AG10803 (cell line): ENCODE measurements around the gene CFAP52.

ENCODE experiments used
- DNase-seq: peaks from one replicate; pipeline ENCODE4 v3.0.0; 2010; ENCODE audit warnings: low read depth
- H3K4me3 ChIP-seq: 2 replicates; pipeline ENCODE4 v1.5.1; 2011; ENCODE audit warnings: mild to moderate bottlenecking, low read length, control low read depth
- TF ChIP-seq, protein P1 (sequence below): conservative IDR thresholded peaks from 2 replicates; pipeline ENCODE4 v1.5.1; 2011; ENCODE audit warnings: mild to moderate bottlenecking, low read length, control low read depth, inconsistent platforms

Gene CFAP52

DNA sequence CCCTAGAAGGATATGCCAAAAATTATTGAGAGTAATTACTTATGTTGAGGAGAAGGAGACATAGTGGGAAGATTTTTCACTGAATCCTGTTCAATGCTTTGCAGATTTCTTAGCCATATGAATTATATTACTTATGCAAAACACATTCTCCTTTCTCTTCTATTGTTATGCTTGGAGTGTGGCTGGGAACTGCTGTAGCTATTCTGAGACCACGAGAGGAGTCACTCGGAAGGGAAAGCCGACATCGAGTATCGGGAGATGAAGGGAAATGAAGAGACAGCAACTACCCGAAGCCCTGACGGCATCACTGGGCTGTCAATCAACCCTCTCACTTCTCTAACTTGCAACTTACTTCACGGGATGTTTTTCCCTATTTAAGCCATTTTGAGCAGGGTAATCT lies 40.4 kb upstream of the CFAP52 start:
- H3K4me3 ChIP-seq, result no peak overlapping the region
- TF ChIP-seq, protein P1, sequence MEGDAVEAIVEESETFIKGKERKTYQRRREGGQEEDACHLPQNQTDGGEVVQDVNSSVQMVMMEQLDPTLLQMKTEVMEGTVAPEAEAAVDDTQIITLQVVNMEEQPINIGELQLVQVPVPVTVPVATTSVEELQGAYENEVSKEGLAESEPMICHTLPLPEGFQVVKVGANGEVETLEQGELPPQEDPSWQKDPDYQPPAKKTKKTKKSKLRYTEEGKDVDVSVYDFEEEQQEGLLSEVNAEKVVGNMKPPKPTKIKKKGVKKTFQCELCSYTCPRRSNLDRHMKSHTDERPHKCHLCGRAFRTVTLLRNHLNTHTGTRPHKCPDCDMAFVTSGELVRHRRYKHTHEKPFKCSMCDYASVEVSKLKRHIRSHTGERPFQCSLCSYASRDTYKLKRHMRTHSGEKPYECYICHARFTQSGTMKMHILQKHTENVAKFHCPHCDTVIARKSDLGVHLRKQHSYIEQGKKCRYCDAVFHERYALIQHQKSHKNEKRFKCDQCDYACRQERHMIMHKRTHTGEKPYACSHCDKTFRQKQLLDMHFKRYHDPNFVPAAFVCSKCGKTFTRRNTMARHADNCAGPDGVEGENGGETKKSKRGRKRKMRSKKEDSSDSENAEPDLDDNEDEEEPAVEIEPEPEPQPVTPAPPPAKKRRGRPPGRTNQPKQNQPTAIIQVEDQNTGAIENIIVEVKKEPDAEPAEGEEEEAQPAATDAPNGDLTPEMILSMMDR, result no peak
- no peak for DNase-seq

DNA sequence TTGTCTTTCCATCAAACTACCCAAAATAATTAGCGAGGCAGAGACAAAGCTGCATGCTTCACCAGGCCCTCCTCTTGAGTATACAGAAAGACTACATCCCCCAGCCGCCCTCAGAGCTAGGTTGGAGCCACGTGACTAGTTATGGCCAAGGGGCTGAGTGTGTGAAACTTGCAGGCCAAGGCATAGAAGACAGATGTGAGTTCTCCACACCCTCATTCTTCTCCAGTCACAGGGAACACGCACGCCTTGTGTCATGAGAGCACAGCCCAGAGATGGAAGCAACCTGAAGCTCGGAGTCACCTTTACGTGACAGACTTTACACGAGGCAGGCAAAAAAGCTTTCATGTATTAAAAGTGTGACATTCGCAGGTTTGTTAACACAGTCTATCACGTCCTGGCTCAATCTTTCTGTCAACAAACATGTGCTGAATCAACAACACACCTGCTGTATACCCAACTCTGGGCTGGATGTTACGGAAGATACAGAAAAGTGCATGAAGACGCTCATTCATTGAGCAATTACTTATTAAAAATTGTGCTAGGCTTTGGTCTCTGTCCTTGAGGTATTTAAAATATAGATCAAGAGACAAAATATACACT lies 39.2 kb upstream of the CFAP52 start:
- no peak for DNase-seq
- no peak overlapping the region for H3K4me3 ChIP-seq
- TF ChIP-seq, protein P1, result no peak

DNA sequence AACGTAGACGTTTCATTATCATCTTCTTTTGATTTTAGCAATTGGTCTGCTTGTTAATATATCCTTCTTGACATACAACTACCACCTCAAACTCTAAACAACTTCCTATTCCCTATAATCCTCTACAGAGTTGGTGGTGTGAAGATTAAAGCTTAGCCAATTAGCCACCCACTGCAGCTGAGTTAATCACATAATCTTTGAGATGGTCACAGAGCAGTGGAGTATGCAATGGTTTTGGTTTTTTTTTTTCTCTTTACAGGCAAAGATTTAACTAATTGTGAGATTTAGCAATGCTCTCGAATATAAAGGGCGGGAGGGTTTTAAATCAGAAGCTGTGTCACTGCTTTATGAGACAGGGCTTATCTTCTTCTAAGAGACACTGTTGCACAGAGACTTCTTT lies 37.8 kb upstream of the CFAP52 start:
- H3K4me3 ChIP-seq, result no peak overlapping the region
- TF ChIP-seq, protein P1, result no peak
- no peak for DNase-seq

DNA sequence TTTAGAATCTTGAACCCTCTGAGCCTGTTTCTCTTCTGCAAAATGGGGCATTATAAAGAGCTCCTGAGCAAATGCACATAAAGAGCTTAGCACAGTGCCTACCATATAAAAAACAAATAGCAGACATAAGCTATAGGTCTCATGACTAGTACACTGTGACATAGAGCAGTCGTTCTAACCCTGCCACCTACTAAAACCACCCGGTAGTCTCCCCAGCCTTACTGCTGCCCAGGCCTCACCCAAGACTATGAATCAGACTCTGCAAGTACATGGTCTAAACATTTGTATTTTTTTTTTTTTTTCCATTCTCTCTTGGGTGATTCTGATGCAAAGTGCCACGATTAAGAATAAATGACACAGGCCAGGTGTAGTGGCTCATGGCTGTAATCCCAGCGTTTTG lies 34.7 kb upstream of the CFAP52 start:
- TF ChIP-seq, protein P1, result no peak
- H3K4me3 ChIP-seq, result no peak overlapping the region
- DNase-seq, result no peak

DNA sequence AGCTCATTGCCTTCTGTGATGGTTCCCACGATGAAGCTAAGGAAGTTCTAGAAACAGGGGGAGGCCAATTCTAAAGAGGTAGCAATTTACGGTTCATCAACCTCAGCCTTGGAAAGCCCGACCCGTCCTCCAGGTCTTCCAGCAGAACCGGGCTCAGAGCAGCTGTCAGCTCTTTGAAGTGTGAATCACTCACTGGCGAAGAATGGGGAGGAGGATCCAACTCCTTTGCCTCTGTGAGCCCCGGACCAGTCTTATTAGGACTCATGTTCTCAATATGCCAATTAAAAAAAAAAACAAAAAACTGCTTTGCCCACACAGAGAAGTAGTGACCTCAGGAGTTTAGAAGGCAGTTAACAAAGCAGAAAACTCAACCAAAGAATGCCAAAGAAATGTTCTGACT lies 32.2 kb upstream of the CFAP52 start:
- DNase-seq, result no peak
- TF ChIP-seq, protein P1, result no peak
- no peak overlapping the region for H3K4me3 ChIP-seq

DNA sequence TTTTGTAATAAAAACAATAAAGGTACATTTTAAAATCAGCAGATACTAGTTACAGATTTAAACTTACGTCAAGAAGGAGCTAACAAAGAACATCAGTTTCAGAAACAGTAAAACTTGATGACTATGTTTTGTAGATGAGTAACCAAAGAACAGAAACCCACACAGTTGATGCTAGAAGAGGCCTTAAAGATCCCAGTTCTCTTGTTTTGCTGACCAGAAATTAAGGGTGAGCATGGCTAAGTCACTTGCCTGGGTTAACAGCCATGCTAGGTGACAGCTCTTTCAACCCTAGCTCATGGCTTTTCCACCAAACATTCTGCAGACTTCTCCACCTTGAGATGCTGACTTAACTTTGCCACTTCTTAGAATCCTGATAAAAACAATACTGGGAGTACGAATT lies 27.2 kb upstream of the CFAP52 start:
- H3K4me3 ChIP-seq, result no peak overlapping the region
- TF ChIP-seq, protein P1, result no peak
- DNase-seq, result no peak

DNA sequence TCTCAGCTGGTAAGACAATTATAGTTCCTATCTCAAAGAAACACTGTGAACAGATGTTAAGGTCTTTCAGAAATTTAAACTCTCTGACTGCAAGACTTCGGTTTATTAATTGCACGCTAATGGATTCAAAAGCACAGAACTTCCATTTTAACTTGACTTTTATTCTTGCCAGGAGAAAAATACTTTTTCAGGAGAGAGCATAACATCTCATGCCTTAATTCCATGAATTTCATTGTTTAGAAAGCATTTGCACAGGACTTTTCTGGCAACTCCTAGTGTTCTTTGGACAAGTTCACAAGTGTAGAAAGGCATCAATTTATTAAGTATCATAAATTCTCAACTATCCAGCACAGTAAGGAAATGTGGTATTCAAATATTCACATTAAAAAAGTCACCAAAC lies 23.3 kb upstream of the CFAP52 start:
- no peak overlapping the region for H3K4me3 ChIP-seq
- TF ChIP-seq, protein P1, result no peak
- no peak for DNase-seq
